ELF-1 (cell line): ENCODE results near the gene SLC16A13.
"Not testable (repeated sequence)": the region's sequence is repeated elsewhere in the genome, so short reads cannot be mapped to it uniquely, and the experiment has no call there.

Experiments used
- DNase-seq: peaks from one replicate; pipeline ENCODE4 v3.0.0-alpha.2; 2016; ENCODE audit warnings: low read depth, low spot score

SLC16A13 gene, protein sequence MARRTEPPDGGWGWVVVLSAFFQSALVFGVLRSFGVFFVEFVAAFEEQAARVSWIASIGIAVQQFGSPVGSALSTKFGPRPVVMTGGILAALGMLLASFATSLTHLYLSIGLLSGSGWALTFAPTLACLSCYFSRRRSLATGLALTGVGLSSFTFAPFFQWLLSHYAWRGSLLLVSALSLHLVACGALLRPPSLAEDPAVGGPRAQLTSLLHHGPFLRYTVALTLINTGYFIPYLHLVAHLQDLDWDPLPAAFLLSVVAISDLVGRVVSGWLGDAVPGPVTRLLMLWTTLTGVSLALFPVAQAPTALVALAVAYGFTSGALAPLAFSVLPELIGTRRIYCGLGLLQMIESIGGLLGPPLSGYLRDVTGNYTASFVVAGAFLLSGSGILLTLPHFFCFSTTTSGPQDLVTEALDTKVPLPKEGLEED

DNA sequence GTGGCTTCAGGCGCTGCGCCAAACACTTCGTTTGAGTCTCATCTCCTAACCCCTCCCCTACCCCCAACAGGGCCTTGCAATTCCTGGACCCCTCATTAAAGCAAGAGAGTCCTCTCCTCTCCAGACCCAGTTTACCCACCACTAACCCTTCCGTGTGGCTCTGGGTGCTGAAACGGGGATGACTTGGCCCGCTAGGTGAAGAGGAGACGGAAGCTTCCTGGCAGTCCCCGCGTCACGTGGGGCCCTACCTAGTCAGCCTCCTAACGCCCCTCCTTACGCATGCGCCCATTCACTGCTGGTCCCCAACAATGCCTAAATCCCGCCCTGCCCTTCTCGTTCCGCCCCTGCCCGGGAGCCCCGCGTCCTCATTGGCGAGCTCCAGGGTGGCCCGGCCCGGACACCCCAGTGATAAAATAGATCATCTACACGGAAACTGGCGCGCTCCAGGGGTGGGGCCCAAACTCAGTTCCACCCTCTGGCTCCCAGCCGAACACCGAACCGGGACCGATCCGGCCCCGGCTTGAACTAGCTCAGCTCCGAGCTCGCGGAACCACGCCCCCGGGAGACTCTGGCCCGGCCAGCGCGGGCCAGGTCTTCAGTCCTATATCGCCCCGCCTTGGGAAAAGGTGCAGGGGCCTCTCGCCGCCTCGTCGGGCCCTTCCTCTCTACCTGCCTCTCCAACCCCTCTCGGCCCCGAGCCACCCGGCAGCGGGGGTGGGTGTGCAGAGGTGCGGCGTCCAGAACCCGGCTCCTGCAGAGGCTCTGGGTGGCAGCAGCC lies at the start of gene SLC16A13:
Gene SLC16A13 (plus strand): TSS at position 425 of the 778 bp plus-strand sequence. CDS start 368 bp downstream, outside the sequence.
- peak; percentile 96 for DNase-seq

DNA sequence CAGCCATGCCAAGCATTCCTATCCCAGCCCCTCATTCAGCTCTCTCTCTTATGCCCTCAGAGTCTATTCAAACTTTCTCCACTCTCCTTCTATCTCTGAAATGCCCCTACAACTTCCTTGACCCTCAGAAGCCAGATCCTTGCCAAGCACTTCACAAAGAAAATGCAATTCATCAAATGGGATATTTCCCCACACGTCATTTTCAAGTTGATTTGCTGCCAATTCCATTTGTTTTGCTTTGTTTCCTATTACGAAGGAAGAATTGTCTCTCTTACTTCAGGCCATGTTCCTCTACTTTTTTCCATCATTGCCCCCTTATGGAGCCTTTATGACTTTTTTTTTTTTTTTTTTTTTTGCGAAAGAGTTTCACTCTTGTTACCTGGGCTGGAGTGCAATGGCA lies 49.1 kb upstream of the SLC16A13 start:
- DNase-seq = no peak

DNA sequence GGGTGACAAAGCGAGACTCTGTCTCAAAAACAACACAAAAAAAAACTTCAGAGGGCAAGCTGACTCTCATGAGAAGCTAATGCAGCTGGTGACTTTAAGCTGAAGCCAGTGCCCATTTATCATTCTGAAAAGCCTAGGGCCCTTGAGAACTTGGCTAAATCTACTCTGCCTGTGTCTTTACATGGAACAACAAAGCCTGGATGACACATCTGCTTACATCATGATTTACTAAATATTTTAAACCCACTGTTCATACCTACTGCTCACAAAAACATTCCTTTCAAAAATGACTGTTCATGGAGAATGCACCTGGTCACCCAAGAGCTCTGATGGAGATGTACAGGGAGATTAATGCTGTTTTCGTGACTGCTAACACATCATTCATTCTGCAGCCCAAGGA lies 46.0 kb upstream of the SLC16A13 start:
- DNase-seq = no peak

DNA sequence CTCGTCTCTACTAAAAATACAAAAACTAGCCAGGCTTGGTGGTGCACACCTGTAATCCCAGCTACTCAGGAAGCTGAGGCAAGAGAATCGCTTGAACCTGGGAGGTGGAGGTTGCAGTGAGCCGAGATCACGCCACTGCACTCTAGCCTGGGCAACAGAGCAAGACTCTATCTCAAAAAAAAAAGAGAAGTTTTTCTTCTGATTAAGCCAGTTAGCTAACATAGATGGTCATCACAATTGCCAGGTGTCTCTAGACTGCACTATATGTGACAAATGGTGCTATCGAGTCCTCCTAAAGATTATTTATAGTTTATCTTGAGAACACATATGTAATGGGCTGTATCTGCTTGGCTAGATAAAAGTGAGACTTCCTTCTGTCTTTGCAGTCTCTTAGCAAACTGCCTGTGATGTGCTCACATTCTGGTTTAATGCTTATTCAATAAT lies 42.2 kb upstream of the SLC16A13 start:
- not testable (repeated sequence) for DNase-seq

DNA sequence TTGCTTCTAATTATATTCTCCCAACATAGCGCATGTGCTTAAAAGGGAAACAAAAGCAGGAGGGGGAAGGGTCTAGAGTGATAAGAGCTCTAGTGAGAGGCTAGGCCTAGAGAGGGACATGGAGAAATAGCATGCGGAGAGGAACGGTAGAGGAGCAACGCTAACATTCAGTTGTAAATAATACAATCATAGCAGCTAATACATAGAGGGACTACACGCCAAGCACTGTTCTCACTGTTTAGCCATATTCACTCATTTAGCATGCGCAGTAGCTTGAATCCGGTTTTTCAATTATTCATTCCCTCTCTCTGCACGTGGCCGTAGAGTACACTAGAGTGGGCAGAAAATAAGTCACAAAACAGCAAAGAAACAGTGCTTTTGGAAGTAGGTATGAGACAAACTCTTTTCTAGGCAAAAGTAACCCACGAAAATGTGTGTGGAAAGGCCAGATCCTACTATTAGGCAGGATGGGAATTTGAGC lies 41.7 kb upstream of the SLC16A13 start:
- no peak for DNase-seq

DNA sequence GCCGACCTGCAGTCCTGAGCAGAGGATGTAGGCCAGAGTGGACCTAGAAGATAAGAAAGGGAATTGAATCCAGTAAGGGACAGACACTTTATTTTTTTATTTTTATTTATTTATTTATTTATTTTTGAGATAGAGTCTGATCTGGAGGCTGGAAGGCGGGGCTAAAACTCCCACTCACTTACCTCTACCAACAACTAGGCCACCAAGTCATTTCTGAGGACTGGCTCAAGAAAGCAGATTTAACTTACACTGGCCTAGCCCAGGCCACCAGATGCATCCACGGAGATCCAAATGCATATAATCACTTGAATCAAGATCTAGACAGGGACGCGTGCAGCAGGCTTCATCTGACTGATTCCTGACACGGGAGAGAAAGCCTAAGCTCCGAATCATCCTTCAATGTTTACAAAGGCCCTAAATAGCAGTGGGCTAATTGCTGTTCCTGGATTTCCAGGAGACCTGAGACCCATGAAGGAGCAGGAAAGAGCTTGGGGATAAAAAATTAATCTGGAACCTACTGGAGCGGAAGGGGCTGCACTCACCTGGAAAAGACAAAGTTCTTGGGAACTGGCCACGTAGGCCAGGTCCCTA lies 41.1 kb upstream of the SLC16A13 start:
- DNase-seq = no peak

DNA sequence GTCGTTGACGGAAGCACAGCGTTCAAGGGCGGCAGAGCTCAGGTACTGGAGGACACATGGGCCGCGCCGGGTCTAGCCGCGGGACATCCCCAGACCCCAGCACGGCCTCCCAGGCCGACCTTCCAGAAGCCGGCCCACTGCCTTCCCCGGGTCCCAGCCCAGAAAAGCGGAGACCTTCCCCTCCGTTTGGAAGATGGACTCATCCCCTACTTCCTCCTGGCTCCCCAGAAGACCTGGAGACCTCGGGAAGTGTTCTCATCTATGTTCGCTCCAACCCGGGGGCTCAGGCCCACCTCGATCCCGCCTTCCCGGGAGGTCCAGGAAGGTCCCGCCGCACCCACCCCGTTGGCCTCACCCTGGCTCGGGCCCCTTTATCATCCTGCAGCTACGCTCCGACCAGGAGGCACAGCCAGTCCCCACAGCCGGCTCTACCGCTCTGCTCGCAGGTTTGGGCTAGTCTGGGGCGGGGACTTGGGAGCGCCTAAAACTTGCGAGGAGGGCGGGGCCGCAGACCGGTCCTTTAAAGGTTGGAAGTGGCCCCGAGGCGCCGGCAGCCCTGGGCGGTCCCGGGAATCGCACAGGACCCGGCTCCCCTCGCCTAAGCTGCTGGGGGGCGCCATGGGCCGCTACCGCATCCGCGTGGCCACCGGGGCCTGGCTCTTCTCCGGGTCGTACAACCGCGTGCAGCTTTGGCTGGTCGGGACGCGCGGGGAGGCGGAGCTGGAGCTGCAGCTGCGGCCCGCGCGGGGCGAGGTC lies 40.1 kb upstream of the SLC16A13 start, which contains the start of gene ALOX12:
Gene ALOX12 (plus strand): TSS at position 550 of the 756 bp plus-strand sequence. CDS start 69 bp downstream, at position 619.
- DNase-seq = peak; percentile 67

DNA sequence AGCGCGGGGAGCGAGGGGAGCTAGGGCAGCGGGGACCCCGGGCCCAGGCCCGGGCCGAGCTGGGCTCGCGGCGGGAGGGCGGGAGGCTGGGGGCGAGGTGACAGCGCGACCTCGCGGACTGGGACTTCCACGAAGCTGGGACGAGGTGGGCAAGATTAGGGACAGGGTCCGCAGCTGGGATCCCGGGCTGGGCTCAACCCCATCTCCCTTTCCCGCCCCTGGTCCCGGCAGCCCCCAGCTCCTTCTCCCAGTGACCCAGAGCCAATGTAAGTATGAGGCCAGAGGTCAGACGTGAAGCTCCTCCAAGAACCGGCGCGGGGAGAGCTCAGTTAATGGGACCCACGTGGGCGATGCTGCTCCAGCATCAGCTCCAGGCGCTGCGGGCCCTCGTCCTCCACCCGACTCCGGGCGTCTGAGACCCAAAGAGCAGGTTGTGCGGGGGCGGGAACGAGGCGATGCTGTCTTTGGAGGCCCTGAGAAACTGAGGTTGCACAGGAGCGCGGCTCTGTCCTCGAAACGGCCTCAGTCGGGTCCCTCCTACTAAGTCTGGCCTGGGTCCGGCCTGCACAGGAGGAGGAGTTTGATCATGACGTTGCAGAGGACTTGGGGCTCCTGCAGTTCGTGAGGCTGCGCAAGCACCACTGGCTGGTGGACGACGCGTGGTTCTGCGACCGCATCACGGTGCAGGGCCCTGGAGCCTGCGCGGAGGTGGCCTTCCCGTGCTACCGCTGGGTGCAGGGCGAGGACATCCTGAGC lies 39.4 kb upstream of the SLC16A13 start:
- DNase-seq = peak; percentile 39

DNA sequence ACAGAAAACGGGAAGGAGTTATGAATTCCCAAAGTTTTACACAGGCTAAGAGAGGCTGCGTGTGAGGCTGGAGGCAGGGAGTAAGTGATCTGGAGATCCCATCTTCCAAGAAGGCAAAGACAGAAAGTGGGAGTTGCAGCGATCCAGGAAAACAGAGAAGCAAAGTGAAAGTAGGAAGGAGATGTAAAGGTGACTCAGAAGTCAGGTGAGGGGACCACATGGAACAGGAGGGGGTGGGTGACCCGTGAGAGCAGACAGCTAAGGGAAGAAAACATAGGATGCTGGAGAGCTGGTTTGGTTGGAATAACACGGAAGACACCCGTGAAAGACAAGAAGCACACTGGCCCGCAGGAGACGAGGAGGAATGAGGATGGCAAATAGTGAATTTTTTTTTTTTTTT lies 38.6 kb upstream of the SLC16A13 start:
- DNase-seq = no peak

DNA sequence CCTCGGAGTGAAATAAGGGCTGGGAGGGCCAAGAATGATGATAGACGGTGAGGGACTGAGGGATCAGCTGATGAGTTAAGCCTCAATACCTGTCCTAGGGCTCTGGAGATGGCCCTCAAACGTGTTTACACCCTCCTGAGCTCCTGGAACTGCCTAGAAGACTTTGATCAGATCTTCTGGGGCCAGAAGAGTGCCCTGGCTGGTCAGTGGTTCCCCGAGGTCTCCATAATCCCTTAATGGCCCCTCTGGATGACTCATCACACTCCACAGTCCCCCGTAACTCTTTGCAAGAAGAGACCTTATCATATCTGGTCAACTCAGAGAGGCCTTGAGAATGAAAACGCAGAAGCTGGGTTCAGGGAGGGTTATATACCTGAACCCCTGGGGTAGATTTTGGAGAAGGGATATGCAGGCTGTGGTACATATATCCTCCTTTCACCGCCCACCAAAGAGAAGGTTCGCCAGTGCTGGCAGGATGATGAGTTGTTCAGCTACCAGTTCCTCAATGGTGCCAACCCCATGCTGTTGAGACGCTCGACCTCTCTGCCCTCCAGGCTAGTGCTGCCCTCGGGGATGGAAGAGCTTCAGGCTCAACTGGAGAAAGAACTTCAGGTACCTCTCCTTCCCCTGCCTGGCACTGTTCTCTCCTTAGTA lies 36.8 kb upstream of the SLC16A13 start:
- no peak for DNase-seq

DNA sequence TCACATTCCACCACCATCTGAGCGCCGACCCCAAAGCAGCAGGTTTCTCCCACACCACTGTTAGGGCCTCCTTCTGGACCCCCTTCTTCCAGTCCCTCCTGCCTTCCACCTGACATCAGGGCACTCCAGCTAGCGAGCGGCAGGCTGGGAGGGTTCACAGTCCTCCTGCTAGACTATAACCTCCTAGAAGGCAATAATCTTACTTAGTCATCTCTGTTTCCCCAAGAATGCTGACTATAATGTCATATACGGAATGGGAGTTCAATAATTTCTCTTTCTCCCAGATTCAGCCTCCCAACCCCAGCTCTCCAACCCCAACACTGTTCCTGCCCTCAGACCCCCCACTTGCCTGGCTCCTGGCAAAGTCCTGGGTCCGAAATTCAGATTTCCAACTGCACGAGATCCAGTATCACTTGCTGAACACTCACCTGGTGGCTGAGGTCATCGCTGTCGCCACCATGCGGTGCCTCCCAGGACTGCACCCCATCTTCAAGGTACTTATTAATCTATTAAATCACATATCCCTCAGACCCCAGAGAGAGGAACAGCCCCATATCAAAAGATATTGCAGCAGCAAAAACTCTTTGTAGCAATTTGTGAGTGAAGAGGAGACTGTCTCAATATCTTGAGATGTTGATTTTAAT lies 34.4 kb upstream of the SLC16A13 start:
- peak; percentile 66 for DNase-seq

DNA sequence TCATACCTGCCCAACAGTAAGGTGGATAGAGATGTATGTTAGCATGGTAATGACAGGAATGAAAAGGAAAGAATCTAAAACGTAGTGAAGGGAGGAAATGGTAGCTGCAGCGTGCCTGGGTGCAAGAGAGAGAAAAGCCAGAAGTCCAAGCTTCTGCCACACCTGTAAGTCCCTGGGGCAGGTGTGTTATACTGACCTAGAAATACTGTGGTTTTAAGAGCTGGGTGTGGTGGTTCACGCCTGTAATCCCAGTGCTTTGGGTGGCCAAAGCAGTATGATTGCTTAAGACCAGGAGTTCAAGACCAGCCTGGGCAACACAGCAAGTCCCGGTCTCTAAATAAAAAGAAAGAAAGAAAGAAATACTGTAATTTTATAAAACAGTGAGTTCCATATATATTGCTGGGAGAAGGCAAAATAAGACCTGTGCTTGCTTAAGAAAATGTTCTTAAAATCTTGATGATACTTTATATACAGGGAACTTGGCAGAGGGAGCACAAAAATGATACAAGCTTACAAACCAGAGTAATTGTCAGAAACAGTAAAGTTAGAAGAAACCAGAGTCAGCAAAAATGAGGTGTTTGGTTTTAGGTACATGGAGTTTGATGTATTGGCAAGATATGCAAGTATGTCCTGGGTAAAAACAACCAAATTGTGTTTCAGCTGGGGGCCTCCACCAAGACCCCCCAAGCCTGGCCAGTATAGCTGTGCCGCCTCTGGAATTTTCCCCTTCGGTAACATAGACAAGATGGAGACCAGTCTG lies 33.3 kb upstream of the SLC16A13 start:
- DNase-seq = no peak

DNA sequence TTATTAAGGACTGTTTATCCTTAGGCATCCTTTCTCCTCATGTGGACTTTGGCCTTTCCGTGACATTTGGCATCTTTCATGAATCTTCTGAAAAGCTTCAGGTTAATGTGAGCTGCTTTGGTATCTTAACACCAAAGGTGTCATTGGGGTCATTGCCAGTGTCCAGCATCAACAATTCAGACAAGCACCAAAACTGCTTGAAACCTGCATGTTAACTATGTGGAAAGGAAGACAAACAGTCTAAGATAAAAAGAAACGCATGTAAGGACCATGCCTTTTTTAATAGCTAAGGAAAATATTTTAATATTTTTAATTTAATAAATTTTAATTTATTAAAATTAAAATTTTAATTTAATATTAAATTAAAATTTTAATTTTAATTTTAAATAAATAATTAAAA lies 32.1 kb upstream of the SLC16A13 start:
- no peak for DNase-seq

DNA sequence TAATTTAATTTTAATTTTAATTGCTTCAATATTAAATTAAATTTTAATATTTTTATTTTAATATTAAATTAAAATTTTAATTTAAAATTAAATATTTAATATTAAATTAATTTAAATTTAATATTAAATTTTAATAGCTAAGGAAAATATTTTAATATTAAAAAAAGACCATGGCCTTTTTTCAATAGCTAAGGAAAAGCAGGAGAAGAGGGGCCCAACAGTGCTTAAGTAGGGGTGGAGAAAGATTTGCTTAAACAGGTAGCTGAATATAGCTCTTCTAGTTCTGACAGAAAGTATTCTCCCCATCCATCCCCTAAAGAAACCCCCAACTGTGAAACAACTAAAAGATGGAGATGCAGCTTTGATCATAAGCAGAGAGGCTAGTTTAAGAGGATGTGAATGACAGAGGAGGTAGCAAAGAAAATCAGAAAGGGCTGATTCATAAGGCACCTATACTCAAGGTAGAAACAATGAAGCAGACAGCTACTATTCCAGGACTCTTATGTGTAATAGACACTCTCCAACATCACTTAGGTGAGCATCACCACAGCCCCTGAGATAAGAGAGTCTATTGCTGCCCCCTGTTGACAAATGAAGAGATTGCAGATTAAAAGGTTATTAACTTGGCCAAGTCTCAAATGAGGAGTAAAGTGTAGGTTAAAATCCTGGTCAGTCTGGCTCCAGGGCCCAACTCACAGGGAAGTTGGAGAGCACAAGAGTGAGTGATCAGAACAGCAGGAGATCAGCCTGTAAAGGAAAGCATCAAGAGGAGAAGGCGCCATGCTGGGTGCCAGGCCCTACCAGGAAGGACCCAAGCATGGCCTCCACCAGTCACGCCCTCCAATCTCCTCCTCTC lies 31.2 kb upstream of the SLC16A13 start:
- peak; percentile 58 for DNase-seq

DNA sequence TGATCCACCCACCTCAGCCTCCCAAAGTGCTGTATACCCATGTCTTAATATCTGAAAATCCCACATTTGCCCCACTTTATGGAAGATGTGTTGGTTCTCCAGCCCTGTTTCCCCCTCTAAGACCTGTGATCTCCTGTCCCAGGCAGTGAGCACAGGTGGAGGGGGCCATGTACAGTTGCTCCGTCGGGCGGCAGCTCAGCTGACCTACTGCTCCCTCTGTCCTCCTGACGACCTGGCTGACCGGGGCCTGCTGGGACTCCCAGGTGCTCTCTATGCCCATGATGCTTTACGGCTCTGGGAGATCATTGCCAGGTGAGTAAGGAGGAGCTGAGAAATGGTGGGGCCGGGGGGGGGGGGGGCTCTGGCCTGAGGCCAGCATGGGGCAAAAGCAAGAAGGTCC lies 30.1 kb upstream of the SLC16A13 start:
- no peak for DNase-seq

DNA sequence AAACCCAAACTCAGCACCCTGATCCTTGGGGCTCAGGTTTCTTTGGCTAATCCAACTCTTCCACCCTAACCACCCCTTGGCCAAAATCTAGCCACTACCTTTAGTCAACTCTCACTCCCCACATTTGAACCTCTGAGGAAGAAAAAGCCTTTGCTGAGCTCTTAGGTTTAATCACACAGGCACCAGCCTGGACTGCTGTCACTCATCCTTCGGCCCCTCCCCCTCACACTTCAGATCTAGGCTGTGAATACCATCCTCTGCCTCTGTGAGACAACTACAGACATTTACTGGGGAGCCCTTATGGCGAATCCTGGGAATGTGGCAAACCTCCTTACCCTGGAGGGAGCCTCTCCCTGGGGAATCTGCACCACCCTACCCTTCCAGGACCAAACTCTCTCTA lies 28.7 kb upstream of the SLC16A13 start:
- no peak for DNase-seq

DNA sequence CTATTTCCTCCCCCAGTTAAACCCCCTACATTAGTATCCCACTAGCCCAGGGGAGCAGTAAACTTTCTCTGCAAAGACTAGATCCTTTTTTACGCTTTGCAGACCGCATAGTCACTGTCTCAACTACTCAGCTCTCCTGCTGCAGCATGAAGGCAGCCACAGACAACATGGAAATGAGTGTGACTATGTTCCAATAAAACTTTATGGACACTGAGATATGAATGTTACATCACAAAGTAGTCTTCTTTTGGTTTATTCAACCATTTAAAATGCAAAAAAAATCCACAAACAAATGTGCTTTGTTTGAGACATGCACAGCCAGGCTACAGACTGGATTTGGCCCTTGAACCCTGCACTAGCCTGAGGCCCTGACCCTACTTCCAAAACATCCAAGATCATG lies 25.3 kb upstream of the SLC16A13 start:
- no peak for DNase-seq

DNA sequence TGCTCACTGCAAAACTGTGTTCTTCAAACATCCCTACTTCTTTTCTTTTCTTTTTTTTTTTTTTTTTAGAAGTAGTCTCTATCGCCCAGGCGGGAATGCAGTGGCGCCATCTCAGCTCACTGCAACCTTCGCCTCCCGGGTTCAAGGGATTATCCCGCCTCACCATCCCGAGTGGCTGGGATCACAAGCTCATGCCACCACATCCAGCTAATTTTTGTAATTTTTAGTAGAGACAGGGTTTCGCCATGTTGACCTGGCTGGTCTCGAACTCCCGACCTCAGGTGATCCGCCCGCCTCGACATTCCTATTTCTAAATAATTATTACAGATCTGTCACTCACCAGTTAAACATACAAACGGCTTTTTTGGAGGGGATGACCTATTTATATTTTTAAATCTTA lies 24.4 kb upstream of the SLC16A13 start:
- no peak for DNase-seq
